Right lobe of liver (tissue), 6 donors: Measurements from ENCODE around the gene ZMYM4. TPM values are rescaled to one million over a fixed set of nuclear protein-coding genes. Genes with fewer than 3 reads are reported as not detected.

Experiments
- ATAC-seq, 4 donors: fragments of 200-7000 bp; cut with Tn5 transposase; one replicate each; pipeline ENCODE4 v1.9.1; 2020; ENCODE audit warnings: mild to moderate bottlenecking in 4 of 4, moderate library complexity in 4 of 4
- DNase-seq, 3 donors: peaks; one replicate each; pipeline ENCODE4 v3.0.0-alpha.2; 2020
- H3K27ac ChIP-seq, 3 donors: fragments of 200-600 bp; one replicate each; pipeline ENCODE4 v1.8.0; 2022
- H3K27me3 ChIP-seq, 2 donors: fragments of 200-600 bp; one replicate each; pipeline ENCODE4 v1.8.0; 2022
- H3K36me3 ChIP-seq, 4 donors: fragments of 200-600 bp; sonication (generic) in 1 of 4; one replicate each; pipeline versions ENCODE4 v1.5.1 to v1.8.0; 2017 to 2022; ENCODE audit warnings: control low read depth in 1 of 4
- H3K4me1 ChIP-seq, 4 donors: fragments of 200-600 bp; sonication (generic) in 1 of 4; one replicate each; pipeline versions ENCODE4 v1.5.1 to v1.8.0; 2017 to 2022; ENCODE audit warnings: control low read depth in 1 of 4
- H3K4me3 ChIP-seq, 3 donors: fragments of 200-600 bp; one replicate each; pipeline ENCODE4 v1.8.0; 2022
- H3K9me3 ChIP-seq, 4 donors: fragments of 200-600 bp; sonication (generic) in 1 of 4; one replicate each; pipeline versions ENCODE4 v1.5.1 to v1.8.0; 2017 to 2022; ENCODE audit warnings: control low read depth in 1 of 4
- CTCF ChIP-seq, 4 donors: fragments of 200-600 bp in 3 of 4; fragments of 450-650 bp in 1 of 4; IDR thresholded peaks; one replicate each; pipeline versions ENCODE4 v1.5.1 to v1.8.0; 2016 to 2022; ENCODE audit warnings: antibody characterized with exemption in 4 of 4, mild to moderate bottlenecking in 2 of 4
- POLR2A ChIP-seq: fragments of 450-650 bp; IDR thresholded peaks from one replicate; pipeline ENCODE4 v1.6.1; 2017; ENCODE audit warnings: antibody characterized with exemption, mild to moderate bottlenecking
- WGBS: methylation state at CpG from one replicate; pipeline ENCODE4 v1.1.6; 2018; ENCODE audit warnings: low coverage, low lambda C conversion rate; ENCODE audit not compliant: insufficient coverage; ENCODE audit errors: missing lambda C conversion rate; 5-methylcytosine and 5-hydroxymethylcytosine counted together
- intact Hi-C, 2 donors: fragments of 100-400 bp; cut with DNase I; formaldehyde crosslinking; loops; one replicate each; pipeline versions ENCODE4 v1.11.2 to v1.14.1; 2022
- total RNA-seq, 6 experiments: library from RNA; depleted of rRNA in 2 of 6; stranded (reverse); fragments of >200 nt in 2 of 6; fragmentation: NEBNext Ultra II Directional in 3 of 6; extraction: Animal tissue kit (Norgen Biotek cat#: 25700) in 3 of 6; gene quantifications; one replicate each; pipeline versions ENCODE4 v1.1.0 to v1.2.4, GENCODE V29; 2016 to 2023
- donor health status: DM: no; HTN: yes; CAD: no.
- donor health status: DM: no; HTN: no; CAD: no.
- donor health status: DM: no; HTN: no; CAD: no.
- donor health status: DM: no; HTN: yes; CAD: no.
- donor health status: DM: no; HTN: yes; CAD: no.

ZMYM4 gene
- total RNA-seq, 6 experiments from 2014 or later, result 13.3 to 20.4 (median 17.1) TPM

DNA sequence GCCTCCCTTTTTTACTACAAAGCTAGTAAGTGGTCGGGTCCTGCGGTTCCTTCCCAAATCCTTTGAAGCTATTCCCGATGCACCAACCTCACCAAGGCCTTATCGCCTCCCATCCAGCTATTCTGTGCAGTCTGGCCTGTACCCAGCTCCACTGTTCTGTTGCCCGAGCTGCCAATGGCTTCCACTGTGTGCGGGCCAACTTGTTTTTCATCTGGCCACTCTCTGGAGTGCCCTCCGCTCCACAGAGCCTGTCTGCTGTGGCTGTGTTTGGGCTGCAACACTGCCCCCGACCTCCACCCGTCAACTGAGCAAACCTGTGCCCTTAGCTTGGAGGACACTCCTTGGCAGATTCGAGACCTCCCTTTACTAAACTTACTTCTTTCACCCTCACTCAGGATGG is 163.7 kb downstream of the ZMYM4 start:
- no peak overlapping the region for H3K27ac ChIP-seq
- H3K9me3 ChIP-seq, result no peaks in the 10 kb centered on the region
- no peak overlapping the region for H3K4me3 ChIP-seq
- no peak for DNase-seq
- TF ChIP-seq CTCF (IDR thresholded peaks at IDR 0.05) (no peak), POLR2A (no peak)
- ATAC-seq, result no peak
- intact Hi-C loops, result no loop called here
- peaks cover 0 to 21% (median 12%) of the 10 kb centered on the region in 4 donors for H3K36me3 ChIP-seq
- no peaks in the 10 kb centered on the region for H3K27me3 ChIP-seq
- WGBS, result 92% methylated on average over 8 of the region's 10 CpGs
- H3K4me1 ChIP-seq, result no peaks in the 10 kb centered on the region

GRCh38 chr1:35433714-35434113 is 165.2 kb downstream of the ZMYM4 start:
- no peak for ATAC-seq
- no peak for DNase-seq
- no peak overlapping the region for H3K4me3 ChIP-seq
- no peak overlapping the region for H3K27ac ChIP-seq
- H3K9me3 ChIP-seq, result no peaks in the 10 kb centered on the region
- intact Hi-C loops, result no loop called here
- 91% methylated on average over 4 of the region's 15 CpGs for WGBS
- no peaks in the 10 kb centered on the region for H3K4me1 ChIP-seq
- TF ChIP-seq CTCF (IDR thresholded peaks at IDR 0.05) (no peak), POLR2A (no peak)
- H3K27me3 ChIP-seq, result no peaks in the 10 kb centered on the region
- peaks cover 0 to 21% (median 14%) of the 10 kb centered on the region in 4 donors for H3K36me3 ChIP-seq

DNA sequence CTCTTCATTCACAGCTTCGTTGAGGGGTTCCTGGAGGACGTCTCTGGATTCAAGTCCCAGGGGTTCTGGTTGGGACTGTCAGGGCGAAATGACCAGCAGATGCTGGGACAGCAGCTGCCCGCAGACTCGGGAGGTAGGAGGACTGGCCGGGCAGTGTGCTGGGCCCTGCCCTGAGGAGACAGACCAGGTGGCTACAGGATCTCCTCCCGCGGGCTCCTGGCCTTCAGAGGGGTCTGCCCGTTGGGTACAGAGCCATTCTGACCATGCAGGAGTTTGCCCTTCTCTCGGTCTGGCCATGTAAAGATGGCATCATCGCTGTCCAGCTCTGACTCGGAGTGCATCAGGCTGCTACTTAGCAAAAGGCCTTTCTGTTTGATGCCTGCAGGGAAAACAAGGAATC is 166.2 kb downstream of the ZMYM4 start:
- Histone ChIP-seq H3K27ac (no peak overlapping the region), H3K4me1 (no peaks in the 10 kb centered on the region), H3K36me3 (peaks cover 0 to 27% (median 19%) of the 10 kb centered on the region in 4 donors), H3K4me3 (no peak overlapping the region), H3K27me3 (no peaks in the 10 kb centered on the region), H3K9me3 (no peaks in the 10 kb centered on the region)
- DNase-seq (no peak), ATAC-seq (peak in 1 of 4 donors; percentile 5)
- 63% methylated on average over 2 of the region's 12 CpGs for WGBS
- no peak for TF ChIP-seq CTCF (IDR thresholded peaks at IDR 0.05)
- no peak for TF ChIP-seq POLR2A
- intact Hi-C loops, result no loop called here

DNA sequence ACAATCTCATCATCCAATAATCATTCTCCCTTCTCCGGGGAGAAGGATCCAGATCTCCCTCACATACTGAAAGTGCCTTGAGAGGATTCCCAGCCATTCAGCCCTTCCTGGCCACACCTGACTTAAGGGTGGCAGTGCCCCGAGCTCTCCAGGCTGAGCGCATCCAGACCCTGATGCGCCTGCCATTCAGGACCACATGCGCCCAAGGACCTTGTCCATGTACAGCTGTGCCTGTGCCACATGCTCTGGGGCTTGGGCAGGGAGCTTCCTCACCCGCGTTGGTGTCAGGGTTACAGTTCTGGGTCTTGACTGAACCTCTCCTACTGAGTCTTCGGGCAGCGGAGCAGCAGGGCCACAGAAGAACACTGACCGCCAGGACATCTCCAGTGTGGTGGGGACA is 167.6 kb downstream of the ZMYM4 start:
- no peak for ATAC-seq

More for the DNA sequence above, 167.6 kb downstream of the ZMYM4 start:
- no peak overlapping the region for H3K4me3 ChIP-seq
- H3K4me1 ChIP-seq, result no peaks in the 10 kb centered on the region
- intact Hi-C loops, result no loop called here
- no peaks in the 10 kb centered on the region for H3K27me3 ChIP-seq
- no peak for DNase-seq
- peaks cover 0 to 38% (median 27%) of the 10 kb centered on the region in 4 donors for H3K36me3 ChIP-seq
- TF ChIP-seq CTCF (IDR thresholded peaks at IDR 0.05) (no peak), POLR2A (no peak)
- WGBS, result 92% methylated on average over 4 of the region's 10 CpGs
- no peaks in the 10 kb centered on the region for H3K9me3 ChIP-seq
- no peak overlapping the region for H3K27ac ChIP-seq
